GM18951 (cell line): ENCODE results near the gene GOSR1.
"Not testable (repeated sequence)": the region's sequence is repeated elsewhere in the genome, so short reads cannot be mapped to it uniquely, and the experiment has no call there.

Source experiments
- POLR2A ChIP-seq: IDR thresholded peaks from 4 replicates; pipeline ENCODE4 v1.6.1; 2011; ENCODE audit warnings: mild to moderate bottlenecking; ENCODE audit not compliant: insufficient read length, insufficient read depth; ENCODE audit errors: extremely low read depth
- in situ Hi-C: fragments of 300-500 bp; cut with MboI; formaldehyde crosslinking; loops from one replicate; pipeline ENCODE4 v1.12.0; 2022; ENCODE audit warnings: low sequenced_read_pairs, mixed read lengths, inconsistent platforms; ENCODE audit not compliant: unreplicated experiment

The GOSR1 gene

DNA sequence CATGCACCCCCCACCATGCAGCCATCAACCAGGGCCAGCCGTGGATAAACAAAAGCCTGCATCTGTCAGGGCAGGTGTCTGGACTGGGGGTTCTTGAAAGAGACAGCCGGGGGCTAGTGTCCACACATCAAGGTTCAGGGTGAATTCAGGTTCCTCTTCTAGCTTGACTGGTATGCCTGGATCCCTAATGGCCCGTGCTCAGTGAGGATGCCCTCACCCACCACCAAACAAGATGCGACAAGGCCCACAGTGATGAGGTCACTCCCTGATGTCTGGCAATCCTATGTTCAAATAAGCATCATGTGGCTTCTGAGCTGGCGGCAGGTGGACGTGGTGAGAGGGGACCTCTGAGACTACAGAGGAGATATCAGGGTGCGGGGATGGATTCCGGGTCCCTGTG is 64.6 kb downstream of the GOSR1 start:
- in situ Hi-C loops: no loop called here
- no peak for TF ChIP-seq POLR2A

DNA sequence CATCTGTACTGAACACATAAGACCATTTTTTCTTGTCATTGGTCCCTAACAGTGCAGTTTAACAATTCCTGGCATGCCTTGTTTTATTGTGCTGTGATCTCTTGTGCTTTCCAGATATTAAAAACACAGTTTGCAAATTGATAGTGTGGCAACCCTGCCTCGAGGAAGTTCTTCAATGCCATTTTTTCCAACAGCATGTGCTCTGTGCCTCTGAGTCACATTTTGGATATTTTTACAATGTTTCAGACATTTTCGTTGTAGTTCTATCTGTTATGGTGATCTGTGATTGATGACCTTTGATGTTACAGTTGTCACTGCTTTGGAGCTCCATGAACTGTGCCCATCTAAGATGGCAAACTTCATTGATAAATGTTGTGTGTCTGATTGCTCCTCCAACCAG is 66.2 kb downstream of the GOSR1 start:
- TF ChIP-seq POLR2A: no peak
- in situ Hi-C loops: no loop called here

DNA sequence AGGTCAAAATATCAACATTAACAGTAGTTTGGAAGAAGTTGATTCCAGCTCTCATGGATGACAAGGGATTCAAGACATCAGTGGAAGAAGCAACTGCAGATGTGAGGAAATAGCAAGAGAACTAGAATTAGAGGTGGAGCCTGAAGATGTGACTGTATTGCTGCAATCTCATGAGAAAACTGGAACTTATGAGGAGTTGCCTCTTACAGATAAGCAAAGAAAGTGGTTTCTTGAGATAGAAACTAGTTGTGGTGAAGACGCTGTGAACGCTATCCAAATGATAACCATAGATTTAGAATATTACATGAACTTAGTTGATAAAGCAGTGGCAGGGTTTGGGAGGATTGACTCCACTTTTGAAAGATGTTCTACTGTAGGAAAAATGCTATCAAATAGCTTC is 67.8 kb downstream of the GOSR1 start:
- in situ Hi-C loops: no loop called here
- TF ChIP-seq POLR2A: no peak

DNA sequence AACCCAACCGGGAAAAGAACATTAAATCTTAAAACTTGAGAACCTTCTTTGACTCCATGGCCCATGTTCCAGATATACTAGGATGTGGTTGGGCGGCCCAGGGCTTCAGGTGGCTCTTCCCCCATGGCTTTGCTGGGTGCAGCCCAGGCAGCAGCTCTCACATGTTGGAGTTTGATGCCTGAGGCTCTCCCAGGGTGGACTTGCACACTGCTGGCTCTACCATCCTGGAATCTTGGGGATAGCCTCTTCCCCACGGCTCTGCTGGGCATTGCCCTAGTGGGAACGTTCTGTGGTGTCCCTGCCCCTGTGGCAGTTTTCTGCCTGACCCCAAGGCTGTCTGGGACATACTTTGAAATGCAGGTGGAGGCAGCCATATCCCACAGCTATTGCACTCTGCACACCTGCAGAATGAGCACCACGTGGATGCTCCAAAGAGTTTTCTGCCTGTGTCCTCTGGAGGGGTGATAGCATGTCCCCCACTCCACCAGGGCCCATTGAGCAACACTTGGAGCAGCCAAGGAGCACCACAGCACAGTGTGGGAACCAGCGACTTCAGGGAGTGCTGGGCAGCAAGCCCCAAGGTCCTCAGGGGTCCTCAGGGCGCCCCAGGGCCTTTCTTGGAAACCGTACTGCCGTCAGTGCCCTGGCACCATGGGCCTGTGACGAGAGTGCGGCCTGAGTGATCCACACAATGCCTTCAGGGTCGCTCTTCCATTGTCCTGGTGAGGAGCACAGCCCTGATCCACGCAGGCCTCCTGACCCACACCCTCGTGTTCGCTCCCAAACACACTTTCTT is 70.8 kb downstream of the GOSR1 start:
- TF ChIP-seq POLR2A: no peak
- in situ Hi-C loops: no loop called here

DNA sequence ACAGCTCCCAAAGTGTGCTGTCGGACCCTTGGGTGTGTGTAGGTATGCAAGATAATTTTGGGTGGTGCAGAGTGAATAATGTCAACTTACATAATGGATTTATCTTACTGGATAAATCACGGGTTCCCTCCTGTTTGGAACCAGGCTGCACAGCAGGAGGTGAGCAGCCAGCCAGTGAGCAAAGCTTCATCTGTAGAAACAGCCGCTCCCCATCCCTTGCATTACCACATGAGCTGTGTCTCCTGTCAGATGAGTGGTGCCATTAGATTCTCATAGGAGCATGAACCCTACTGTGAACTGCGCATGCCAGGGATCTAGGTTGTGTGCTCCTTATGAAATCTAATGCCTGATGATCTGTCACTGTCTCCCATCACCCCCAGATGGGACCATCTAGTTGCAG is 72.0 kb downstream of the GOSR1 start:
- in situ Hi-C loops: not testable (repeated sequence)

DNA sequence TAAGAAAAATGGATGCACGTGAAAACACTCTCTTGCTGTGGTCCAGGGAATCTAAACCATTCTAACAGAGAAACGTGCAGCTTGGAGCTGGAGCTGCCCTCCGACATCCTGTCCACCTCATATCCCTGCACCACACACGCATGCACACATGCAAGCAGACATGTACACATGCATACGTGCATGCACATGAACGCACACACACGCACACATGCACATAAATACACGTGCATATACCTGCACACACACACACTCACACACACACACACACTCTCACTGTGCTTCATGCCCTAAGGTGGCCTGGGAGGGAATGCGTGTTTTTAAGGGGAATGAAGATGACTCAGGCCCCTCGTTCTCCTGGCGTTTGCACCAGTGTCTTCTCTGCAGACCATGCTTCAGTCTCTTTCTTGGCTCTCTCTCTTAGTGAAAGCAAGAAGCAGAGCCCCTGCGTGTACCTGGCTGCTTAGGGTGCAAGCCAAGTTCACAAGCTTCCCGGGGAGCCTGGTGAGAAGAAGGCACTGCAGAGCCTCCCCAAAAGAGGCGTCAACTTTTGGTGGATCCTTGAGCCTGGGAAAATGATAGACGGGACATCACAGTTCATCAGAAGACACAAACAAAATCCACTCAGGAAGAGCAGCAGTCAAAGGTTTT is 72.8 kb downstream of the GOSR1 start:
- no peak for TF ChIP-seq POLR2A
- in situ Hi-C loops: no loop called here

DNA sequence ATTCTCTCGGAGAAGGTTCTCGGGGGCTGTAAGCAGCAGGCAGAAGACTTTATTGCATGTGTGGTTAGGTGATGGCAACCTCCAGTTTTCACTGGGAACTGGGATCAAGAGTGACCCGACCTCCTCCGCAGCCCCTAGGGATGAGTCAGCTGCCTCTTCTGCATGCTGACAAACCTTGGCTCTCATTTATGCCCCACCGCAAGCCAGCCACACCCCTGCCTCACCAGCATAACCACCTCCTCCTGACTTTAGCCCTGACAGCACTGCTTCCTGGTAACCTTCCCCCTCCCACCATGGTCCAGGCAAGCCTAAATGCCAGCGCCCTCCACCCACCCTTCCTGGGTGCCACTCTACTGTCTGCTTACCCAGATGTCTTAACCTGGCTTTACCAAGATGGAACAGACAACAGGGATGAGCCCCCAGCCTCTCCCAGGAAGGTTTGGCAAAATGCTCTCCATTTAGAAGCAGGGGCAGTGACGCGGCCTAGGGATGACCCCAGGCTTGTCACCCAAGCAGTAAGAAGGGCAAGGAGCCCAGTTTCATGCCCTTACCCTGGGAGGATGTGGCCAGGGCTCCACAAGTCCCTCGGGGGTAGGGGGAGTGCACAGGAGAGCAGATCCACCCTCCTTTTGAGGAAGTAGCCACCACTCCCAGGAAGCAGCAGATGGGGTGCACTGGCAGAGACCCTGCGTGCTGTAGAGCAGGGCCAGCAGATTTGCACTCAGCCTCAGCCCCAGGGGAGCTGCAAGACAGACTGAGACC is 73.5 kb downstream of the GOSR1 start:
- no peak for TF ChIP-seq POLR2A
- in situ Hi-C loops: no loop called here

DNA sequence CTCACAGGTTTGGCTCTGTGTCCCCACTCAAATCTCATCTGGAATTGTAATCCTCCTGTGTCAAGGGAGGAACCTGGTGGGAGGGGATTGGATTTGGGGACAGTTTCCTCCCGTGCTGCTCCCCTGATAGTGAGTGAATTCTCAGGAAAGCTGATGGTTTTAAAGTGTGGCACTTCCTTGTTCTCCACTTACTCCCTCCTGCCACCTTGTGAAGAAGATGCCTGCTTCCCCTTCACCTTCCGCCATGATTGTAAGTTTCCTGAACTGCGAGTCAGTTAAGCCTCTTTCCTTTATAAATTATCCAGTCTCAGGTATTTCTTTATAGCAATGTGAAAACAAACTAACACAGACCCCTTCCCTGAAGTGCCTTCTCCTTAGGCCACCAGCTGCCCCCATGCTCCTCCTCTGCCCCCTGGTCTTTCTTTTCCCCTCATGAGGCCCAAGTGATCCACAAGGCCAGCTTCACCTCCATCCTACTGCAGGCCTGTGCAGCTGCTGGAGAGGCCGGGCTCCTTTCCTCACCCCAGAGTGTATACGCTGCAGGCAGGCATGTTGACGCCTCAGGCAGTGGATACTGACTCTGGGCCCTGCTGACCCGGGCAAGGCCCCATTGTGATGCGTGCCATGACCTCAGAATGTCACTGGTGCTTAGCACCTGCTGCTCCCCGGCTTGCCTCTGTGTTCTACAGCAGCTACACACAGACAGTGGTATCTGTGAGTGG is 74.2 kb downstream of the GOSR1 start:
- in situ Hi-C loops: not testable (repeated sequence)

DNA sequence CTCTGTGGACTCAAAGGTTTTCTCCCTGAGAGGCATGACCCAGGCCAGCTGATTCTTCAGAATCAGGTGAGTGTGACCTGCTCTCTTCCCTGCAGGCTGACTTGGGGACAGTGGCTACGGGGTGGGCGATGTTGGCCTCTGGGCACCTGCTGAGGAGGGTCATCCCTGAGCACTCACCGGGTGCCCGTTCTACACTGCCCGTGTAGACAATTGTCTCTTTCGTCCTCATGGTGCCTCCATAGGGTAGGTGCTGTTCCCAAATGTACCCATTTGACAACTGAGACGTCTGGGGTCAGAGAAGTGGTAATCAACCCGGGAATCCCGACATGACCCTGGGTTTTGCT is 74.8 kb downstream of the GOSR1 start:
- TF ChIP-seq POLR2A: no peak
- in situ Hi-C loops: no loop called here

DNA sequence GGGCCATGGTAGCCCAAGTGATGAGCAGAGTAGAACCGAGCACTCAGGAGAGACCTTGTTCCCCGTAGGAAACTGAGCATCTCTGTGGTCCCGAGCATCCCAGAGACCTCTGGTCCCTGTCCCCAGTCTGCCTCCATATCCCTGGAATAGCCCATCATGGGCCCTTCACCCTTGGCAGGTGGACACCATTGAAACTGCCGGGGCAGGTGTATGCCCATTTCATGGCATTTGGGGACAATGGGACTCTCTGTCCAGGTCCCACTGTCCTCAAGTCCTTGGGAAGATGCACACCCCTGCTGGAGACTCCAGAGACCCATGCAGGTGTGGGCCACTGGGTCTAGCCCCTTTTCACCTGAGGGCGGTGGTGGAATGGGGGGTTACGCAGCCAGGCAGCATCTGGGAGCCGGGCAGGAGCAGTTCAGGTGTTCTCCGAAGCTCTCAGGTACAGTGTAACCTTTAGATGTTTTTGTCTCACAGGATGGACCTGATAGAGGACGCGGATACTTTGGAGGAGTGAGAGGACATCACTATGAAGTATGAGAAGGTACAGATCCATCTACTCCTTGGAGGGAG is 75.9 kb downstream of the GOSR1 start:
- TF ChIP-seq POLR2A: no peak
- in situ Hi-C loops: no loop called here

DNA sequence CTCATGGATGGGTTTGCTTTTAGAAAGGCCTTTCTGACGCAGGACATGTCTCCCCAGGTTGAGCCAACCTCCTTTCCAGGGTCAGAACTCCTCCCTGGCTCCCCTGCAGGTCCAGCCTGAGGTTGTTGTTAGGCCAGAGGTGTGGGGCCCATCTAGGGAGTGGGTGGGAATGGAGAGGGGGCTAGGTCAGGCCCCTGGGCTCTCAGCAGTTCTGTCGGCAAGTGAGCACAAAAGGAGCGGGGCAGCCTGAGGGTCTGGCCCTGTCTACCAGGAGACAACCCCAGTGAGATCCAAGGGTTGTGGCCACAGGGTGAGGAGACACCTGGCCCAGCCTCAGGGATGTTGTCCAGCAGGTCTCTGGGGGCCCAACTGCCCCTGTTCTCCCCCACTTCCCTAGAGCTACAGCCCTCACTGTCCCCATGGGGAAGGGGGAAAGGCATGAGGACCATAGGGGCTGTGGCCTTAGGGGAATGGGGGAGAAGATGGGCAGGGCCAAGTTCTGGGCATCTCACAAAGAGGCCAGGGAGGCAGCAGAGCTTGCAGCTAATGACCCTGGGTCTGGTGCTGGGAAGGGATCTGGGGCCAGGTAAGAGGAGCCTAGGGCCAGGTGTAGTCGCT is 76.7 kb downstream of the GOSR1 start:
- in situ Hi-C loops: not testable (repeated sequence)

DNA sequence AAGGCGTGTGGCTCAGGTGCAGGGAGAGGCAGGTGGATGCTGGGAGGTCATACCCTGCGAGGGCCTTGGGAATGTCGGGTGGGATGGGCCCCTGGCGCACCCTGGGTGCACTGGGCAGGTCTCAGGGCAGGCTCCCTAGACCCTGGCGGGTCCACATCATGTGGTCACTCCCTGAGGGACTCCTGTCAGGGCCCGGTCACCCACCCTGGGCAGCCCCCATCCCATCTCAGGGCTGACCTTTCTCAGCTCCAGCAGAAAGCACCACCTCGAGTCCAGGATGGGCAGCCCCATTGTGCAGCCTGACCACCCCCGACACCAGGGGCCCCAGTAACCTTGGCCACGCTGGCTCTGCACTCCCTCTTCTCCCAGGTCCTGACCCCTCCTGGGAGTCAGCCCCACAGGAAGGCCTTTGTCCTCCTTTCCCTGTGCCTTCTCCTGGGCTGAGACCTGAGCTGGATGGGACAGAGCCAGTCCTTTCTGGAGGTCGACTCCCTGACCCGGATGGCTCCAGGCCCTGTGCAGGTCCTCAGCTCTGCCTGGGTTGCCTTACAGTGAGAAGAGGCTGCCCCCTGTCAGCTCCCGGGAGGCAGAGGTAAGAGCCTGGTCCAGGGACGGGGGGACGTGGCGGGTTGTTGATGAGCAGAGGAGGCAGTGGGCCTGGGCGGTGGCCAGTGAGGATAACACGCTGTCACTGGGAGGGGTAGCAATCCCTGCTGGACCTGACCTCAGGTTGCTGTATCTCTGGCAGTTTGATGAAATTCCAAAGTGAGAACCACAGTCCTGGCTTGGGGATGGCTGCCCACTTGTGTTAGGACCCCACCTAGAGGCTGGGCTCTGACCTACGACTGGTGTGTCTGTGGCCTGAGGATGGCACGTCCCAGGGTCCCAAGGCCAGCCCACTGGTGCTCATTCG is 77.9 kb downstream of the GOSR1 start:
- in situ Hi-C loops: no loop called here
- no peak for TF ChIP-seq POLR2A
